HG03175 (cell line): Measurements from ENCODE around the gene MCTP1.

Experiments used
- ATAC-seq: cut with Tn5 transposase; IDR thresholded peaks from one replicate; pipeline ENCODE4 v1.9.1; 2021; ENCODE audit warnings: mild to moderate bottlenecking, moderate library complexity; ENCODE audit not compliant: unreplicated experiment

The MCTP1 gene

GRCh38 chr5:94782383-94782782 is 502.5 kb downstream of the MCTP1 start:
- ATAC-seq = no peak

- ATAC-seq = no peak
Measured at GRCh38 chr5:94779684-94780083, 505.2 kb downstream of the MCTP1 start.

- ATAC-seq = no peak
Measured at GRCh38 chr5:94778732-94779131, 506.2 kb downstream of the MCTP1 start.

GRCh38 chr5:94778299-94778698 is 506.6 kb downstream of the MCTP1 start:
- no peak for ATAC-seq

GRCh38 chr5:94777056-94777880 is 507.6 kb downstream of the MCTP1 start:
- ATAC-seq = no peak

GRCh38 chr5:94776167-94776566 is 508.7 kb downstream of the MCTP1 start:
- no peak for ATAC-seq

- no peak for ATAC-seq
Measured at GRCh38 chr5:94775088-94775487, 509.8 kb downstream of the MCTP1 start.

- no peak for ATAC-seq
Measured at GRCh38 chr5:94771742-94772141, 513.2 kb downstream of the MCTP1 start.

GRCh38 chr5:94769996-94770395 is 514.9 kb downstream of the MCTP1 start:
- no peak for ATAC-seq

GRCh38 chr5:94761786-94762185 is 523.1 kb downstream of the MCTP1 start:
- no peak for ATAC-seq

GRCh38 chr5:94761055-94761454 is 523.8 kb downstream of the MCTP1 start:
- no peak for ATAC-seq

- no peak for ATAC-seq
Measured at GRCh38 chr5:94759961-94760360, 524.9 kb downstream of the MCTP1 start.

- no peak for ATAC-seq
Measured at GRCh38 chr5:94759022-94759421, 525.9 kb downstream of the MCTP1 start.

- ATAC-seq = no peak
Measured at GRCh38 chr5:94754824-94755223, 530.1 kb downstream of the MCTP1 start.

GRCh38 chr5:94751460-94751859 is 533.4 kb downstream of the MCTP1 start:
- no peak for ATAC-seq

- ATAC-seq = no peak
Measured at GRCh38 chr5:94750681-94751080, 534.2 kb downstream of the MCTP1 start.

GRCh38 chr5:94749042-94749441 is 535.9 kb downstream of the MCTP1 start:
- no peak for ATAC-seq

GRCh38 chr5:94748212-94748611 is 536.7 kb downstream of the MCTP1 start:
- ATAC-seq = no peak

GRCh38 chr5:94747371-94747770 is 537.5 kb downstream of the MCTP1 start:
- no peak for ATAC-seq

- peak; percentile 50 for ATAC-seq
Measured at GRCh38 chr5:94746731-94747124, 538.2 kb downstream of the MCTP1 start.

- ATAC-seq = peak; percentile 94
Measured at GRCh38 chr5:94745786-94746730, 538.8 kb downstream of the MCTP1 start.

GRCh38 chr5:94744906-94745305 is 540.0 kb downstream of the MCTP1 start:
- no peak for ATAC-seq
